ENCODE measurements around the gene IQCN. TPM values are rescaled to one million over a fixed set of nuclear protein-coding genes. Genes with fewer than 3 reads are reported as not detected.

Gene IQCN
- total RNA-seq, 1 experiment from 2014 or later: 0.61 TPM

GRCh38 chr19:18287836-18288772 lies 13.9 kb upstream of the IQCN start (continued):
- TF ChIP-seq AFF4 (CRISPR knock-in tag; IDR thresholded peaks at IDR 0.05; ENCODE audit: borderline replicate concordance) (no peak), ERG (CRISPR knock-in tag; IDR thresholded peaks at IDR 0.05) (no peak), NFYB (CRISPR knock-in tag; conservative IDR thresholded peaks at IDR 0.05; ENCODE audit: low read depth) (no peak)

- H3K9me3 Mint-ChIP-seq: no peaks in the 10 kb centered on the region
- peaks cover 9% of the 10 kb centered on the region for H3K27me3 Mint-ChIP-seq (ENCODE audit: low read depth)
- H3K4me3 Mint-ChIP-seq: peak overlapping the region; percentile 61
- CTCF ChIA-PET: interaction anchor here (1.2 to 1.9 kb wide), 2 partner anchors 7 to 41 kb away, joined by 4 to 5 read pairs; no protein-coding TSS in a partner anchor
- H3K27ac Mint-ChIP-seq: peak overlapping the region; percentile 68; the same call in 1 of the 2 replicates
- H3K4me1 Mint-ChIP-seq: peaks cover 52% of the 10 kb centered on the region
- DNase-seq (ENCODE audit: low spot score) (peak; percentile 47), ATAC-seq (peak; percentile 18)
- H3K36me3 Mint-ChIP-seq: no peaks in the 10 kb centered on the region
- POLR2A ChIA-PET: no interaction called here
- TF ChIP-seq CDX4 (CRISPR knock-in tag; IDR thresholded peaks at IDR 0.05; ENCODE audit: borderline replicate concordance) (no peak), ZNF121 (CRISPR knock-in tag; IDR thresholded peaks at IDR 0.05) (peak; percentile 49; the same call in 1 of the 2 replicates), FOXP1 (CRISPR knock-in tag; IDR thresholded peaks at IDR 0.05; ENCODE audit: borderline replicate concordance) (no peak), ELF4 (CRISPR knock-in tag; IDR thresholded peaks at IDR 0.05; ENCODE audit: low read depth) (no peak), GTF2I (CRISPR knock-in tag; conservative IDR thresholded peaks at IDR 0.05) (peak; percentile 94), MLX (CRISPR knock-in tag; IDR thresholded peaks at IDR 0.05) (no peak), PRDM15 (CRISPR knock-in tag; IDR thresholded peaks at IDR 0.05) (no peak), ZNF416 (CRISPR knock-in tag; IDR thresholded peaks at IDR 0.05) (no peak), EMX1 (CRISPR knock-in tag; IDR thresholded peaks at IDR 0.05) (no peak), IRF1 (CRISPR knock-in tag; IDR thresholded peaks at IDR 0.05) (no peak), ZBTB43 (CRISPR knock-in tag; IDR thresholded peaks at IDR 0.05) (no peak), TP53 (CRISPR knock-in tag; IDR thresholded peaks at IDR 0.05) (no peak), FOXK1 (CRISPR knock-in tag; IDR thresholded peaks at IDR 0.05) (no peak), ATF2 (CRISPR knock-in tag; IDR thresholded peaks at IDR 0.05; ENCODE audit: borderline replicate concordance, low read depth) (no peak)
Observed at GRCh38 chr19:18286973-18287635, 12.9 kb upstream of the IQCN start.

Data from WTC11 (cell line).